ENCODE data around the gene PARVG.

DNA sequence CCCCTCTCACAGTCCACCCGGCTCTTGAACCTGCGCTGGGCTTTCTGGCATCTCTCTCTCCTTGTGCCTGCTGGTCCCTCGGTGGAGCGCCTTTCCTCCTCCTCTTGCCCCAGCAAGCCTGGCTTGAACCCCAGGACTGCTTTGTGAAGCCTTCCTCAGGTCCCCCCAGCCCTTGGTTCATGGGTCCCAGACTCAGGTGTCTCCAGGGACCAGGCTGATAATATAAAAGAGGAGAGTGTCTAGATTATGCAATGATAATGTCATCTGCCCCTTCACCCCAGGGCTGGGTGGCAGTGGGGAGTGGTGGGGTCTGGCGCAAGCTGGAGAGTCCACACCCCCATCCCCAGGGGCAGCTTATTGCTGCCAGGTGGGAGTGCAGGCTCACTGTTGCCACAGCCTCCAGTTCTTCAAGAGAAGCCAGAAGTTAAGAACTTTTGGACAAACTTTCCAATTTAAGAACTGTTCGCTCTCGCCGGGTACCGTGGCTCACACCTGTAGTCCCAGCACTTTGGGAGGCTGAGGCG lies 36.6 kb upstream of the PARVG start:
- TF ChIP-seq EZH2 (IDR thresholded peaks at IDR 0.05; ENCODE audit: insufficient read depth, poor library complexity, severe bottlenecking) (no peak), EZH2phosphoT487 (IDR thresholded peaks at IDR 0.05; ENCODE audit: insufficient read depth, low read depth) (no peak)

Measured in GM23248 (cell line).